ENCODE results near the gene SYNDIG1L.

GRCh38 chr14:74419086-74419485 lies 6.9 kb downstream of the SYNDIG1L start:
- TF ChIP-seq CTCF (IDR thresholded peaks at IDR 0.05) (no peak), POLR2A (IDR thresholded peaks at IDR 0.05) (no peak)

Measured in prostate gland (tissue), 2 donors.